GM18909 (cell line): ENCODE data around the gene HDAC4.
"Not testable (repeated sequence)": the region's sequence is repeated elsewhere in the genome, so short reads cannot be mapped to it uniquely, and the experiment has no call there.

Experiments
- ATAC-seq: cut with Tn5 transposase; IDR thresholded peaks from one replicate; pipeline ENCODE4 v1.9.1; 2021; ENCODE audit warnings: mild to moderate bottlenecking; ENCODE audit not compliant: unreplicated experiment, poor library complexity

Gene HDAC4

GRCh38 chr2:239400596-239401066, at the start of gene HDAC4:
HDAC4 (minus strand) TSS chr2:239401020; CDS start chr2:239352699, 48,321 bp downstream.
- no peak for ATAC-seq

- ATAC-seq: not testable (repeated sequence)
These were observed 48.6 kb upstream of the HDAC4 start for GRCh38 chr2:239449468-239449867.

- no peak for ATAC-seq
These were observed 45.1 kb upstream of the HDAC4 start for GRCh38 chr2:239445771-239446524.

GRCh38 chr2:239444626-239445577, 44.1 kb upstream of the HDAC4 start:
- ATAC-seq: no peak

GRCh38 chr2:239443666-239444567, 43.1 kb upstream of the HDAC4 start:
- no peak for ATAC-seq

GRCh38 chr2:239443102-239443620, 42.3 kb upstream of the HDAC4 start:
- no peak for ATAC-seq

- ATAC-seq: no peak
These were observed 41.4 kb upstream of the HDAC4 start for GRCh38 chr2:239442192-239442591.

GRCh38 chr2:239441261-239442078, 40.6 kb upstream of the HDAC4 start:
- ATAC-seq: no peak

GRCh38 chr2:239440511-239440959, 39.7 kb upstream of the HDAC4 start:
- no peak for ATAC-seq

- no peak for ATAC-seq
These were observed 39.0 kb upstream of the HDAC4 start for GRCh38 chr2:239439754-239440315.

- no peak for ATAC-seq
These were observed 38.4 kb upstream of the HDAC4 start for GRCh38 chr2:239438995-239439753.

- no peak for ATAC-seq
These were observed 37.5 kb upstream of the HDAC4 start for GRCh38 chr2:239438368-239438767.

- no peak for ATAC-seq
These were observed 36.0 kb upstream of the HDAC4 start for GRCh38 chr2:239436669-239437335.

GRCh38 chr2:239436076-239436475, 35.3 kb upstream of the HDAC4 start:
- ATAC-seq: no peak

GRCh38 chr2:239433777-239434403, 33.1 kb upstream of the HDAC4 start:
- ATAC-seq: no peak

- ATAC-seq: no peak
These were observed 31.4 kb upstream of the HDAC4 start for GRCh38 chr2:239432174-239432573.

- no peak for ATAC-seq
These were observed 30.7 kb upstream of the HDAC4 start for GRCh38 chr2:239431536-239431935.
